Non-pigmented ciliary epithelial cell (primary cell): Measurements from ENCODE around the gene ADD1.

Experiments
- DNase-seq: peaks from one replicate; pipeline ENCODE4 v3.0.0-alpha.2; 2010; ENCODE audit warnings: low read depth

ADD1 gene

GRCh38 chr4:2835978-2836377, 7.7 kb upstream of the ADD1 start:
- no peak for DNase-seq

GRCh38 chr4:2836391-2836859, 7.2 kb upstream of the ADD1 start:
- no peak for DNase-seq

- DNase-seq = no peak
Measured at GRCh38 chr4:2837110-2837903, 6.3 kb upstream of the ADD1 start.

- DNase-seq = no peak
Measured at GRCh38 chr4:2837904-2838496, 5.6 kb upstream of the ADD1 start.

GRCh38 chr4:2839060-2839459, 4.6 kb upstream of the ADD1 start:
- no peak for DNase-seq

GRCh38 chr4:2842687-2843262, 869 bp upstream of the ADD1 start:
- DNase-seq = no peak

- DNase-seq = no peak
Measured at GRCh38 chr4:2843941-2844584, 419 bp downstream of the ADD1 start.

GRCh38 chr4:2846172-2846571, 2.5 kb downstream of the ADD1 start:
- no peak for DNase-seq

GRCh38 chr4:2847302-2847871, 3.7 kb downstream of the ADD1 start:
- no peak for DNase-seq

- no peak for DNase-seq
Measured at GRCh38 chr4:2848449-2848848, 4.8 kb downstream of the ADD1 start.

- DNase-seq = no peak
Measured at GRCh38 chr4:2849267-2850152, 5.9 kb downstream of the ADD1 start.

- DNase-seq = no peak
Measured at GRCh38 chr4:2850966-2851798, 7.5 kb downstream of the ADD1 start.

GRCh38 chr4:2852481-2852921, 8.9 kb downstream of the ADD1 start:
- no peak for DNase-seq

- no peak for DNase-seq
Measured at GRCh38 chr4:2855584-2855983, 11.9 kb downstream of the ADD1 start.

GRCh38 chr4:2856266-2856665, 12.6 kb downstream of the ADD1 start:
- no peak for DNase-seq

GRCh38 chr4:2857349-2857927, 13.8 kb downstream of the ADD1 start:
- no peak for DNase-seq

GRCh38 chr4:2858451-2859217, 15.0 kb downstream of the ADD1 start:
- no peak for DNase-seq

- no peak for DNase-seq
Measured at GRCh38 chr4:2859514-2859913, 15.9 kb downstream of the ADD1 start.
